Stimulated activated naive B cell treated with anti-CD40 and anti-IgM and Interleukin-4, amounts not matched to agents 10 μg/mL and 1 μg/mL and 100 μg/mL, for 72 hours (primary cell): ENCODE data around the gene B4GALT4.
A peak's percentile ranks its signal among the peaks of the same experiment; 100 is the strongest.

Experiments used
- ATAC-seq, 2 donors: fragments of 150-1000 bp; cut with Tn5 transposase; replicated peaks; 2 replicates each; pipeline ENCODE4 v1.10.0; 2021; ENCODE audit warnings: moderate library complexity in 1 of 2
- DNase-seq: peaks from one replicate; pipeline ENCODE4 v3.0.0; 2021
- H3K27ac Mint-ChIP-seq: one replicate; pipeline ENCODE4 v1.8.0; 2022; ENCODE audit warnings: mild to moderate bottlenecking, mixed read lengths
- H3K27me3 Mint-ChIP-seq, 2 donors: one replicate each; pipeline ENCODE4 v1.8.0; 2022; ENCODE audit warnings: mixed read lengths in 2 of 2
- H3K36me3 Mint-ChIP-seq, 2 donors: one replicate each; pipeline ENCODE4 v1.8.0; 2022; ENCODE audit warnings: mixed read lengths in 2 of 2, mild to moderate bottlenecking in 1 of 2
- H3K4me1 Mint-ChIP-seq, 2 donors: one replicate each; pipeline ENCODE4 v1.8.0; 2022; ENCODE audit warnings: mixed read lengths in 2 of 2, mild to moderate bottlenecking in 1 of 2
- H3K4me3 Mint-ChIP-seq, 2 donors: one replicate each; pipeline ENCODE4 v1.8.0; 2022; ENCODE audit warnings: mild to moderate bottlenecking in 2 of 2, mixed read lengths in 2 of 2, moderate library complexity in 1 of 2
- H3K9me3 Mint-ChIP-seq, 2 donors: one replicate each; pipeline ENCODE4 v1.8.0; 2022; ENCODE audit warnings: mixed read lengths in 2 of 2, mild to moderate bottlenecking in 1 of 2

B4GALT4 gene

GRCh38 chr3:119228373-119229145 is 12.1 kb downstream of the B4GALT4 start:
- peaks cover 46 to 58% of the 10 kb centered on the region in 2 donors for H3K36me3 Mint-ChIP-seq
- no peak overlapping the region for H3K4me3 Mint-ChIP-seq
- ATAC-seq (no peak), DNase-seq (no peak)
- no peaks in the 10 kb centered on the region for H3K4me1 Mint-ChIP-seq
- no peaks in the 10 kb centered on the region for H3K27me3 Mint-ChIP-seq
- H3K9me3 Mint-ChIP-seq, result no peaks in the 10 kb centered on the region
- no peak overlapping the region for H3K27ac Mint-ChIP-seq

- no peaks in the 10 kb centered on the region for H3K4me1 Mint-ChIP-seq
- H3K4me3 Mint-ChIP-seq, result no peak overlapping the region
- no peaks in the 10 kb centered on the region for H3K27me3 Mint-ChIP-seq
- peaks cover 50 to 60% of the 10 kb centered on the region in 2 donors for H3K36me3 Mint-ChIP-seq
- no peaks in the 10 kb centered on the region for H3K9me3 Mint-ChIP-seq
- no peak overlapping the region for H3K27ac Mint-ChIP-seq
- no peak for DNase-seq
- no peak for ATAC-seq
Observed at GRCh38 chr3:119227070-119227850, 13.4 kb downstream of the B4GALT4 start.

- ATAC-seq (no peak), DNase-seq (no peak)
- Mint-ChIP-seq H3K4me3 (no peak overlapping the region), H3K36me3 (peaks cover 51 to 63% of the 10 kb centered on the region in 2 donors), H3K9me3 (no peaks in the 10 kb centered on the region), H3K4me1 (peaks cover 0 to 2% of the 10 kb centered on the region in 2 donors), H3K27ac (no peak overlapping the region), H3K27me3 (no peaks in the 10 kb centered on the region)
Observed at GRCh38 chr3:119225121-119225520, 15.6 kb downstream of the B4GALT4 start.

- no peak overlapping the region for H3K27ac Mint-ChIP-seq
- no peaks in the 10 kb centered on the region for H3K27me3 Mint-ChIP-seq
- no peak for ATAC-seq
- no peak for DNase-seq
- peaks cover 0 to 10% of the 10 kb centered on the region in 2 donors for H3K4me1 Mint-ChIP-seq
- peaks cover 43 to 62% of the 10 kb centered on the region in 2 donors for H3K36me3 Mint-ChIP-seq
- H3K4me3 Mint-ChIP-seq, result no peak overlapping the region
- H3K9me3 Mint-ChIP-seq, result no peaks in the 10 kb centered on the region
Observed at GRCh38 chr3:119223511-119223910, 17.2 kb downstream of the B4GALT4 start.

- Mint-ChIP-seq H3K36me3 (peaks cover 36 to 59% of the 10 kb centered on the region in 2 donors), H3K27me3 (no peaks in the 10 kb centered on the region), H3K4me1 (peaks cover 0 to 10% of the 10 kb centered on the region in 2 donors), H3K27ac (peak overlapping the region; percentile 7), H3K4me3 (no peak overlapping the region), H3K9me3 (no peaks in the 10 kb centered on the region)
- DNase-seq (no peak), ATAC-seq (no peak)
Observed at GRCh38 chr3:119222391-119222790, 18.3 kb downstream of the B4GALT4 start.

GRCh38 chr3:119221779-119222320 is 18.8 kb downstream of the B4GALT4 start:
- peaks cover 33 to 59% of the 10 kb centered on the region in 2 donors for H3K36me3 Mint-ChIP-seq
- no peaks in the 10 kb centered on the region for H3K9me3 Mint-ChIP-seq
- H3K27ac Mint-ChIP-seq, result peak overlapping the region; percentile 7
- ATAC-seq (no peak), DNase-seq (no peak)
- H3K4me1 Mint-ChIP-seq, result peaks cover 0 to 10% of the 10 kb centered on the region in 2 donors
- H3K27me3 Mint-ChIP-seq, result no peaks in the 10 kb centered on the region
- no peak overlapping the region for H3K4me3 Mint-ChIP-seq

GRCh38 chr3:119220970-119221667 is 19.6 kb downstream of the B4GALT4 start:
- no peak for ATAC-seq
- Mint-ChIP-seq H3K9me3 (no peaks in the 10 kb centered on the region), H3K36me3 (peaks cover 28 to 55% of the 10 kb centered on the region in 2 donors), H3K4me3 (no peak overlapping the region), H3K27me3 (no peaks in the 10 kb centered on the region), H3K4me1 (peaks cover 0 to 10% of the 10 kb centered on the region in 2 donors), H3K27ac (no peak overlapping the region)
- DNase-seq, result no peak

- H3K27ac Mint-ChIP-seq, result no peak overlapping the region
- no peak overlapping the region for H3K4me3 Mint-ChIP-seq
- ATAC-seq (no peak), DNase-seq (no peak)
- H3K4me1 Mint-ChIP-seq, result peaks cover 0 to 10% of the 10 kb centered on the region in 2 donors
- no peaks in the 10 kb centered on the region for H3K9me3 Mint-ChIP-seq
- H3K36me3 Mint-ChIP-seq, result peaks cover 32 to 61% of the 10 kb centered on the region in 2 donors
- no peaks in the 10 kb centered on the region for H3K27me3 Mint-ChIP-seq
Observed at GRCh38 chr3:119220198-119220597, 20.5 kb downstream of the B4GALT4 start.

GRCh38 chr3:119219069-119219468 is 21.6 kb downstream of the B4GALT4 start:
- peaks cover 32 to 68% of the 10 kb centered on the region in 2 donors for H3K36me3 Mint-ChIP-seq
- H3K4me3 Mint-ChIP-seq, result no peak overlapping the region

GRCh38 chr3:119211803-119212202 is 28.9 kb downstream of the B4GALT4 start:
- Mint-ChIP-seq H3K4me1 (no peaks in the 10 kb centered on the region), H3K4me3 (no peak overlapping the region), H3K36me3 (peaks cover 24 to 64% of the 10 kb centered on the region in 2 donors), H3K27ac (no peak overlapping the region), H3K27me3 (no peaks in the 10 kb centered on the region), H3K9me3 (no peaks in the 10 kb centered on the region)
- DNase-seq, result no peak
- ATAC-seq, result no peak

More at GRCh38 chr3:119219069-119219468, 21.6 kb downstream of the B4GALT4 start:
- ATAC-seq (peak; percentile 54 to 60), DNase-seq (no peak)
- H3K9me3 Mint-ChIP-seq, result no peaks in the 10 kb centered on the region
- H3K27me3 Mint-ChIP-seq, result no peaks in the 10 kb centered on the region
- H3K27ac Mint-ChIP-seq, result peak overlapping the region; percentile 42
- H3K4me1 Mint-ChIP-seq, result peaks cover 0 to 10% of the 10 kb centered on the region in 2 donors

- Mint-ChIP-seq H3K9me3 (no peaks in the 10 kb centered on the region), H3K27me3 (no peaks in the 10 kb centered on the region), H3K27ac (no peak overlapping the region), H3K4me3 (no peak overlapping the region), H3K4me1 (no peaks in the 10 kb centered on the region), H3K36me3 (peaks cover 24 to 66% of the 10 kb centered on the region in 2 donors)
- DNase-seq (no peak), ATAC-seq (no peak)
Observed at GRCh38 chr3:119211193-119211592, 29.5 kb downstream of the B4GALT4 start.

- H3K4me3 Mint-ChIP-seq, result no peak overlapping the region
- DNase-seq, result no peak
- no peaks in the 10 kb centered on the region for H3K4me1 Mint-ChIP-seq
- H3K36me3 Mint-ChIP-seq, result peaks cover 16 to 58% of the 10 kb centered on the region in 2 donors
- H3K27ac Mint-ChIP-seq, result no peak overlapping the region
- H3K9me3 Mint-ChIP-seq, result peaks cover 2 to 3% of the 10 kb centered on the region in 2 donors
- no peak for ATAC-seq
- no peaks in the 10 kb centered on the region for H3K27me3 Mint-ChIP-seq
Observed at GRCh38 chr3:119207512-119207875, 33.2 kb downstream of the B4GALT4 start.

- H3K27me3 Mint-ChIP-seq, result no peaks in the 10 kb centered on the region
- H3K9me3 Mint-ChIP-seq, result peaks cover 2 to 3% of the 10 kb centered on the region in 2 donors
- no peak overlapping the region for H3K4me3 Mint-ChIP-seq
- H3K4me1 Mint-ChIP-seq, result no peaks in the 10 kb centered on the region
- DNase-seq (no peak), ATAC-seq (no peak)
- peaks cover 16 to 52% of the 10 kb centered on the region in 2 donors for H3K36me3 Mint-ChIP-seq
- H3K27ac Mint-ChIP-seq, result no peak overlapping the region
Observed at GRCh38 chr3:119206611-119207511, 33.8 kb downstream of the B4GALT4 start.
